HG02885 (cell line): Measurements from ENCODE around the gene TBC1D5.
"Not testable (repeated sequence)": the region's sequence is repeated elsewhere in the genome, so short reads cannot be mapped to it uniquely, and the experiment has no call there.

Experiments used
- ATAC-seq: cut with Tn5 transposase; IDR thresholded peaks from one replicate; pipeline ENCODE4 v1.9.1; 2021; ENCODE audit warnings: mild to moderate bottlenecking; ENCODE audit not compliant: unreplicated experiment, poor library complexity

TBC1D5 gene

DNA sequence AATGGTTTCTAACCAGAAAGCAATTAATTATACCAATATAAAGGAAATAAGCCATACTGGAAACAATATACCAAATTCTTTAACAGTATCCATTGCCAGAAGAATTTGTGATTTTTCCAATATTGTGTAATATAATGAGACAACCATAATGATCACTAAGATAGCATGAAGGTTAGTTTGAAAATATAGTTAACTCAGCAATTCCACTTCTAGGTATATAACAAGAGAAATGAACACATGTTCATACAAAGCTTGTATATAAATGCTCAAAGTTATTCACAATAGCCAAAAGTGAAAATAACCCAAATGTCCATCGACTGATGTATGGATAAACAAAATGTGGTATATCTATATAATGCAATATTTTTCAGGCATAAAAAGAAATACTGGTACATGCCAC is 369.1 kb downstream of the TBC1D5 start:
- no peak for ATAC-seq

DNA sequence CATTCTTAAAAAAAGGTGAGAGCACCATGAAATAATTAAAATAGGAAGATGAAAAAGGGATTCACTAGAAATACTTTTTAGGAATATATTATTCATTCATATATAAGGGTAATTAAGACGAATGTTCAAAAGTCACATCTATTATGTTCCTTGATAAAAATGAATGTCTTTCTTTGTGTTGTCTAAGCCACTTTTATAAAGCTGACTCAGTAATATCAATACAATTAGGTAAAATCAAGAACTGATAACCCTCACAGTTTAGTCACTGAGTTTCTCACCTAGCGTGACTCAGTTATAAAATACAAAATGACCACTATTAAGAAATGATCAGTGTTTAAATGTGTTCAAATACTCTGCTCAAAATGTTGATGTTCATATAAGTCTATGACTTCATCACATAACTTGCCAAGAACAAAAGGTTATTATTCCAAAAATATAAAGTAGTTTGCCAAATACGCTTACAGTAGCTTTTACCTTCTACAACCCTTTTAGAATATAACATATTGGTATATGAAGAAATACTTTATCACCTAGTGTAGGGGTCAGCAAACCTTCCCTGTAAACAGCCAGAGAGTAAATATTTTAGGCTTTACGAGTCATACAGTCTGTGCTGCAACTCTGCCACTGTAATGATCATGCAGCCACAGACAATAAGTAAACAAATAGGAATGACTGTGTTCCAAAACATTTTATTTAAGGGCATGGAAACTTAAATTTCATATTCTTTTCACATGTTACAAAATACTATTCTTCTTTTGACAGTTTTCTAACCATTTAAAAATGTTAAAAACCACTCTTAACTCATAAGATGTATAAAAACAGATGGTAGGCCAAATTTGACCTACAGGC is 369.8 kb downstream of the TBC1D5 start:
- ATAC-seq, result no peak

DNA sequence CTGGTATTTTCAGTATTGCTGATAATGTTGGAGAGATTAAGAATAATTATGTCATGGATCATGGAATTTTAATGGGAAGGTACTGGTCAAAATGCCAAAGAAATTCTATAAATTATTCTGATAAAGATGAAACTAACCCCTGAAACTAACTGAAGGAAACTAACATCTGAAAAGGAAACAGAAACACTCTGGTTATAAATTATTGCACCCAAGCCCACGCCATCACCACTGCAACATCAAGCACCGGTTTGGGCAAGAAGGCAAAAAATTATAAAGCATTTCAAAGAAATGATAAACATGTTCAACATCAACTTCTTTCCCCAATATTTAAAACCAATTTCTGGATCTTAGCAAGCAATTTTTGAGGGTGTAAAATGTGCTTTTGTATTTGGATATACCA is 372.5 kb downstream of the TBC1D5 start:
- no peak for ATAC-seq

DNA sequence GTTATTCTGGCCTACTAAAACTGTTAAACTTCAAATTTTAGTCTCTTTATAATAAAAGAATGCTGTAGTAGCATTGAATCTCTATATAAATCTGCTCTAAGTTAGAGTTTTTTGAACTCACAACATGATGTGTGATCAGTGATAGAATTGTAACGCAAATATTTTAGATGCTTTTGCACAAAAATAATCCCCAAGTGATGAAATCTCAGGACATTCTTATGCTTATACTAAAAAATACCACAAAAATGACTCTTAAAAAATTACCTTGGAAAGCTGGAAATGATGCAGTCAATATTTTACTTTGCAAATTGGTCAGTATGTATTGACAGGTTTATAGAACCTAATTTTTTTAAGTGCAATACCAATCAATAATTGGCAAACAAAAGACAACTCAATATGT is 375.3 kb downstream of the TBC1D5 start:
- no peak for ATAC-seq

DNA sequence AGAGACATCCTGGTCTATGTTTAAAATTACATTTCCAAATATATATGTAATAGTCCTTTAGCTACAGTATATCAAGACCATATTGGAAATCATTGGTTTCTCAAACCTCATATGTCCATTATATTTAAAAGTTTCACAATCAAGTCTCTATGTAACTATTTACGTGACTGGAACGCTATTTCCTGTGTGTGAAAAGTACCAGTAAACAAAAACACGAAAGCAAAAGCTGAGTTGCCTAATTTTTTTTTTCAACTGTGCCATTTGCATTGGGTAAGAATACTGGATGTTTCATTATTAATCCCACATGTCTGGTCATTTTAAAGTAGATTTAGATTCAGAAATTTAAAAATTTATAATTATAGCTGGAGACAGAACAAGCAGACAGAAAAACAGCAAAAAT is 381.4 kb downstream of the TBC1D5 start:
- ATAC-seq, result no peak

DNA sequence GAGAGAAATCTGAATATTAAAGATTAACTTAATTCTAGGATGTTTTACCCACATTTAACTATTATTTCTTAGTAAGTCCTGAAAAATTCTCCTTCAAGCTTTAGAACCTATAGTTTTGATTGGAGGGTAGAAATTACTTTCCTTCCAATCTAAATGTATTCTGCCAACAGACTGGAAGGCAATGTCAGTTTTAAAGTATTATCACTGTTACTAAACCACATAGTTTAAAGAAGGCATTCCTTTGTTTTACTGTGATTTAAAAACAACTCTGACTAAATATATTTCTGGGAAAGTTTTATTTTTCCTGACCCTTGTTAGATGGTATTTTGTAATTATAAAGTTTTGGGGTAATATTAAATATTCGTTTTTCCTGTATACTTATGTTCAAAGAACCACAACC is 382.5 kb downstream of the TBC1D5 start:
- ATAC-seq, result no peak

DNA sequence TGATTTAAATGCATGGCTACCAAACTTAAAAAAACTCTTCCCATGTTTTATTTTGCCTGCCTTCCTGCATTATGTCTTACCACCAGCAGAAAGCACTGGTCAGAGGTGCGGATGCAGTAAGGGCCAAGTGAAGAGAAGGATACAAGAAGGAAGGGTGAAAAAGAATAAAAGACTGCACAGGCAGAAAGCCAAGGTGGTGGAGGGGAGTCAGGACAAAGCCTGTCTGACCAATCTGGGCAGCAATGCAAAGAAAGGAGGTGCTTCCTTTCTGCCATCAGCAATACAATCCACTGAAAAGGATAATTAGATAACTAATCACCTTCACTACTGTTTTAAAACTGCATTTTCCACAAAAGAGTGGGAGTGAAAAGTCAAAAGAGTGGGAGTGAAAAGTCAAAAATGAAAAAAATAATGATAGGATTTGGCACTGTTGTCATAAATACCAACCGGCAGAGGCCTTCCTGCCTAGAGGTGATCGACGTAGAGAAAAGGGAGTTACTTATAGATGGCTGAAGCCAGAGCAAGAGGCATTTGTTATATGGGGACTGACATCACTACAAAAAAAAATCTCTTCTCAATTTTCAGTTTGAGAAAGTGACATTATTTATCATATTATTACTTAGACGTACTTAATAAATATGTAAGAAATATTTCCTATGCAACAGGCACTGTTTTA is 385.3 kb downstream of the TBC1D5 start:
- no peak for ATAC-seq

DNA sequence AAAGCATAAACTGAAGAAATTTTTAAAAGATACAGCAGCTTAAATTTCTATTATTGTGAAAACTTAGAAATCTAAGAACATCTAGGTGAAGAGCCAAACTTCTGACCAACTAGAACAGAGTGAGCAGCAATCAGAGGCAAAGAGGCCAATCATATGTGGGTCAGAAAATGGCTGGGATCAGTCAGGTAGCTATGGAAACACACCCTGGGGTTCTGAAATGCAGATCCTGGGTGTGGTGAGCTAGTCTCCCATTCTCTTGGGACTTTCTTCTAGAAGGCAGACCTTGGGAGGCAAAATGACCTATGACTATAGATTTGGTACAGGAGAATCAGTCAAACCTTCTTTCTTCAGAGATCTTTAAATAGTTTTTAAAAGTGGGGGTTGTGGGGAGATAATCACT is 385.8 kb downstream of the TBC1D5 start:
- no peak for ATAC-seq

DNA sequence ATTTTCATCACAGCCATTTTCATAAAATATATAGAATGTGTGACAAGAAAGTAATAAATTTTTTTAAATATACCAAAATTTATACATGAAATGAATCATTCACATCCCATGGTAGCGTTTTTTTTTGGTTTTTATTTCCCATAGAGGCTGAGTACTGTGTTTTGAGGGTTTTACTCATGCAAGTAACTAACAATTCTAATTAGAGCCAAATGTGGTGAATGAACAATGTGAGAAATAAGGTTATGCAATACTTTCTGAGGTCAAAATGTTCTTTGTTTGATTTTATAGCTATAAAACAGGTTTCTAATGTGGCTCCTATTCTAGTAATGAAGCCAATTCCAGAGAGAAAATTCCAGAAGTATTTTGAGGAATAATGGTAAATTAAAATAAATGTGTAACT is 386.8 kb downstream of the TBC1D5 start:
- ATAC-seq, result no peak

DNA sequence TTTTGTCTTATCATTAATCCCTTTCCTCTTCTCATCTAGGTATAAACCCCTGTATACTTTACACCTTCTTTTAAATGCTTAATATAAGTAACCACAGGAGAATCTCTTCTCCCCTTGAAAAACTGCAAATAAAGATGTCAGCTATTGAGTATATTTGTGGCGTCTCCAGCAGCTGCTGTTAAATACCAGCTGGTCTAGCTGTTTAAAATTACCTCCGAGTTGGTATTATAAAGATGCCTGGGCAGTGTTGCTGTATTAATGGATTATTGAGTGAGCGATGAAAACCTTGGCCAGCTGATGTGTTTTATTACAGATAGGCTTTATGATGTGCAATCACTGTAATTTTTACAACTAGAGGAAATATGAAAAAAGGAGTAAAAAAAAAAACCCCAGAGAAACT is 388.1 kb downstream of the TBC1D5 start:
- no peak for ATAC-seq

DNA sequence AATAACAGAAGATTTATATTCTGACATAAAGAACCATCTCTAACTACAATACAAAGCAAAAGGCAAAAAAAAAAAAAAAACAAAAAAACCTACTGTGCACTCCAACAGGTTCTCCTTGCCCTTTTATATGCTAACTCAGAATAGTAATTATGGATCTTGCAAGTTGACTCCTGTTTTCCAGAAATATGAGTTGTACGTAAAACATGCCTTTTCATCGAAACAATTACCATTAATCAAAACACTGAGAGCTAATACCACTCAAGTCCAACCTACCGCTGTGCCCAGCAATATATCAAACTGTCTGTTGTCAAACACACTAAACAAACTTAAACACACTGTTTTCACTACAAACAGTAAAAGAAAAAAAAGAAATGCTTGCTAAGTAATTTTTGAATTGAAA is 389.8 kb downstream of the TBC1D5 start:
- ATAC-seq, result no peak

DNA sequence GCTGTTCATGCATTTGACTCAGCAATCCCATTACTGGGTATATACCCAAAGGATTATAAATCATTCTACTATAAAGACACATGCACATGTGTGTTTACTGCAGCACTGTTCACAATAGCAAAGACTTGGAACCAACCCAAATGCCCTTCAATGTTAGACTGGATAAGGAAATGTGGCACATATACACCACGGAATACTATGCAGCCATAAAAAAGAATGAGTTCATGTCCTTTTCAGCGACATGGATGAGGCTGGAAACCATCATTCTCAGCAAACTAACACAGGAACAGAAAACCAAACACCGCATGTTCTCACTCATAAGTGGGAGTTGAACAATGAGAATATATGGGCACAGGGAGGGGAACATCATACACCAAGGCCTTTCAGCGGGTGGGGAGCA is 391.2 kb downstream of the TBC1D5 start:
- ATAC-seq, result not testable (repeated sequence)

DNA sequence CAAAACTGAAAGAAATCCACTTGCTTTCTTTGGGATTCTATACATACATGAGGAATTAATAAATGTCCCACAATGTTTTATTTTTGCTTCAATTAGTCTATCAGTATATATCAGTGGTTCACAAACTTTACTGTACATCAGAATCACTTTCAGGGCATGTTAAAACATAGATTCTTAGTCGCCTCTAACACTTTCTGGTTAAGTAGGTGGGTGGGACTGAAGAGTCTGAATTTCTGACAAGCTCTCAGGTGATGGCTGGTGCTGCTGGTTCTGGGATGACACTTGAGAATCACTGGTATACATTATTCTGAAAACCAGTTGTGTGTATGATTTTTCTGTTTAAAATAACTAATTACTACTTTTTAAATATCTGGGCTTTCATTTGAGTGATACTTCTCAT is 393.3 kb downstream of the TBC1D5 start:
- ATAC-seq, result peak; percentile 50

DNA sequence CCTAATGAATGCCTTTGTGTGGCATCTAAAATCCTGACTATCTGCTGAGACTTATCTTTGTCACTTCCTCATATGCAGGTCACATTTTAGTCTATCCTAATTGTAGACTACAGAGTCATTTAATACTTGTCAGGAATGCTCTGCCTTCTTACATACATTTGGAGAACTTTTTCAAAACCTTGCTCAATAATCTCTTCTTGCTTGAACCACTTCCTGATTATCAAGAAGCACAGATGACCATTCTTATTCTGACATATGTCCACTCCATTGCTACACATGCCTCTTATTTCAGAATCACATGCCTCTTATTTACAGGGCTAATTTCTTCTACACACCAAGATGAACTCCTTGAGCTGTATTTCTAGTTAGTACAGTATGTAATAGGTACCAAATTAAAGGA is 400.3 kb downstream of the TBC1D5 start:
- no peak for ATAC-seq

DNA sequence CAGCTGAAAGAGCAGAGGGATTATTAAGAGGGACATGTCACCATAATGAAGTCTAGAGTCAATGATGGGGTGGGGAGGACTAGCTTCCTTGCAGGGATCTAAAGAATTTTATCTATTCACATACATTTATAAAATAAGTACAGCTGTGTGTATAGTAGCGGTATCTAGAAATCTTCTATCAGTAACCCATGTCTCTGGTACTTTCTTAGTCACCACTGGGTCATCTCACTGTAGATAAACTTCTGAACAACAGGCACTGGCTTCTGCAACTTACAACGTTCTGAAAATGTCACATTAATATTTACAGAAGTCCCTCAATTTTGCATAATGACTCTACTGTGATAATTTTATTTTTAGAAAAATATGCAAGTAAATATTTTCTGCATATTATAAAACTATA is 401.7 kb downstream of the TBC1D5 start:
- no peak for ATAC-seq

DNA sequence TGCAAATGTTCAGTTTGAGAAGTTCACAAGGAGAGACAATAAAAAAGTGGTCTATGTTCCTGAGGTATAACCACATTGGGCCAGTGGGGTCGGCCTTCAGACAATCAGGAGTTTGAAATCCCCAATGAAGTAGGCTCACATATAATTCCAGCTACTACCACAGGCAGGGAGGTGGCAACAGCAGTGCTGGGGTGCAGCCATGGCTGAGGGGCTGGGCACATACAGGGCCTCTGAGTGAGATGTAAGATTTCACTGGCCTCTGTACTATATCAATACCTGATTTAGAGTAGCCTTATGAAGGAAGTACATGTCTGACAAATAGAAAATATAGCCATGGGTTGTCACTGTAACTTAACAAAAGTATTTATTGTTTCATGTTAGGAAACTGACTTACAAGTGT is 402.2 kb downstream of the TBC1D5 start:
- no peak for ATAC-seq

DNA sequence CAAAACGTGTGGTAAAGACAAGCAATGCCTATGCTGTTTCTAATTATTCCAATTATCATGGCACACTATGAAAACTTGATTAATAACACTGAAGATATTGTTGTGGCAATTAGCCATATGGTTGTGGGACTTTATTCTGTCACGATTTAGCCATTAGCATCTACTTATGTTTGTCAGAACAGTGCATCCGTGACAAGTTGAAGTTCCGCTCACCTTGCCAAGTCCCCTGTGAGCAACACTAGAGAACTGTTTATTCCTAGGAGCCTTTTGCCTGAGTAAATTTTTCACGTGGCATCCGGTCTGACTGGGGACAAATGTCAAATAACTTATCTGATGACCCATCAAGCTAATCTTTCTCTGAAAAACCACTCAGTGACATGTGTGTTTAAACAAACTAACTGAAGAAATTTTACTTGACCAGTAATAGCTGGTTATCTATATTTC is 403.3 kb downstream of the TBC1D5 start:
- no peak for ATAC-seq

DNA sequence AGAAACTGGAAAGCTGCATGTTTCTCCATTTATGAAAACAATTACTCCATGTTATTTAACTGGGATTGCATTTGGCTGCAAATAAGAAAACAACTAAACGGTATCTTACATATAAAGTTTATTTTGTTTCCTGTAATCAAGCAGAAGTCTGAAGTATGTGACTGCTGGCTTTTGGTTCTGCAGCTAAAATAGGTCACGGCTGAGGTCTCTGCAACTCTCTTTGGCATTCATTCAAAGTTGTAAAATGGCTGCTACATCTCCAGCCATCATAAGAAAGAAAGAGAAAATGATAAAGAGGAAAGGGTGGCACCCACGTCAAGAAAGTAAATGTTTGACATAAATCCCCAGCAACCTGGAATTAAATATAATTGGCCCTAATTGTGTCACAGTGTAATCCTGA is 406.1 kb downstream of the TBC1D5 start:
- no peak for ATAC-seq

DNA sequence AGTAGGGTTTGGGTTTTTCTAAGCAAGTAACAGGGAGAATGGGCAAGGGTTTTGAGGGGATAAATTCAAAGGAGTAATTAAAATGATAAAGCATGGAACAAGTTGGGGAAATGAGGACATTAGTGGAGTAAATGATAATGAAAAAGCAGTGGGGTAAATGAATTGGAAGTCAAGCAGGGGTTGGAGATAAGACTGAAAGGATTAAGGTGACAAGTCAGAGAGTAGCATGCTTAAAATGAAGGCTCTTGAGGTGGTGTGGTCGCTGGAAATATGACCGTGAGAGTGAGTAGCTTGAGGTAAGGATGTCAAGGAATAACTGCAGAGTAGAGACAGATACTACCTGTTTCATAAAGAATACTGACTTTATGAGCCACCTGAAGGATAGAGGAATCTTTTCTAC is 408.5 kb downstream of the TBC1D5 start:
- no peak for ATAC-seq

DNA sequence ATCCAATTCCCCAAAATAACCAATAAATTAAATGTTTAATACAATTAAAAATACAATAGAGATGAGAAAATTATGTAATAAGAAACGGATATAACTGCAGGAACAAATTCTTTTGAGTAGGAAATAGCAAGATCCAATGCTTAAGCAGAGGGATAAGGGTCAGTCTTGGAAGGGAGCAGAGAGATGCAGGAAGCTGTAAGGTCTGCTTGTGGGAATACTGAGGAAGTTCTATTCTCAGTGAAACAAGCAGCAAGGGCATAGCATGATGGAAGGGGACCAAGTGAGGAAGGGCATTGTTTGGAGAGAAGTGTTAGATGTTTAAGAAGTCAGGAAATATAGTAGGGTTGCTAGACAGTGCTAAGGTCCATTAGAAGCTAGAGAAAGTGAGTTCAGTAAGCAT is 409.0 kb downstream of the TBC1D5 start:
- ATAC-seq, result no peak

DNA sequence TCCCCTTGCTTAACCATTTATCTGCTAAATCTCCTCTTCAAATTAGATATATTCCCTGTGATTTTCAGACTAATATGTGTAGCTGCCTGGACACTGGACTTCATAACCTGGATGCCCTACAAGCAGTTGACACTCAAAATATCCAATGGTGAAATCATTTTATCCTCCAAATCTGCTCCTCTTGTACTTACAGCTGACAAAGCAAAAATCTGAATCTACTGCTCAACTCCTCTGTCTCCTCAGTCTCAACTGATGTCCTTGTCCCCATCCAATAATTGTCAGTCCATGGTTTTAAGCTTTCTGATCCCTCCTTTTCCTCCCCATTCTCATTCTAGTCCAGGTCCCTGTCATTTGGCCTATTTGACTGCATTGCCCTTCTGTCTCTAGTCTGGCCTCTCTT is 411.8 kb downstream of the TBC1D5 start:
- no peak for ATAC-seq

DNA sequence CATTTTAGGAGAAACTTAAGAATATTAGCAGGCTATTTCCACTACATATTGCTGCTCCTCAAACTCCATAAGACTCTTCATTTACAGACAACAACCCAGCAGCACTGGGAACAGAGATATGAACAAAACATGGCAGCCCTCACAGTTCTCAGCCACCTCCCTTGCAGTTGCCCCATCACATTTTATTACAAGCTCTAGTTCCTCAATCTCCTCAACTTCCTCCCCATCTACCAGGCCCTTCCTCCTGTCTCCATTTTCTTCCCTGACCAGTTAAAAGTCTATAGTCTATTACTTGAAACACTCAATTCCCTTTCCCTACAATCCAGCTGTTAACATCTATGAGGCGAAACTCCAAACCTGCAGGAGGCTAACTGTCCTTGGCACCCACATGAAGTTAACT is 412.5 kb downstream of the TBC1D5 start:
- ATAC-seq, result no peak
